ENCODE data around the gene PCDHB9.
"Not testable (repeated sequence)": the region's sequence is repeated elsewhere in the genome, so short reads cannot be mapped to it uniquely, and the experiment has no call there.

Gene PCDHB9

GRCh38 chr5:141186897-141187512, at the start of gene PCDHB9:
Gene PCDHB9 (plus strand): TSS chr5:141187161. CDS start chr5:141187319, 158 bp downstream.
- peak; percentile 16 for DNase-seq

GRCh38 chr5:141137346-141137745, 49.6 kb upstream of the PCDHB9 start:
- DNase-seq, result not testable (repeated sequence)

DNA sequence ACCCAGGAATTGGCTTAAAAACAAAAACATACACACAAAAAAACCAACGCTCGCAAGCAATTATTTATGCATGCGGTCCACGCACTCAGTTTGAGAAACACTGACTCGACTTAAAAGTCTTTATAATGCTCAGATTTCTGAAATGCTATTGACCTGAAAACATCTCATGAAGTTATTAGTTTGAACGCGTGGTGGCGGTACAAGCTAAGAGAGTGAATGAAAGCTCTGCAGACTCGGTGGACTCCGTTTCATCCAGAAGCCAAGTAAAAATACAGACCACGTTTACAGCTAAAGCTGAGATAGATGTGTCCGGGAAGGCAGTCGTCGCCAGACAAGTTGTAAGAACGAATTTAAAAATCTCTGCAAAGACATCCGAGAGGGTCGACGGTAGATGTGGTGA, 37.1 kb upstream of the PCDHB9 start, which contains the start of gene PCDHB6:
Gene PCDHB6 (plus strand): TSS at position 246 of the 400 bp plus-strand sequence. CDS start 201 bp downstream, outside the sequence.
- peak; percentile 1 for DNase-seq

- DNase-seq, result no peak
Measured at GRCh38 chr5:141150224-141150992, 36.6 kb upstream of the PCDHB9 start.

- DNase-seq, result no peak
Measured at GRCh38 chr5:141150993-141151325, 36.0 kb upstream of the PCDHB9 start.

- not testable (repeated sequence) for DNase-seq
Measured at GRCh38 chr5:141151632-141152031, 35.3 kb upstream of the PCDHB9 start.

DNA sequence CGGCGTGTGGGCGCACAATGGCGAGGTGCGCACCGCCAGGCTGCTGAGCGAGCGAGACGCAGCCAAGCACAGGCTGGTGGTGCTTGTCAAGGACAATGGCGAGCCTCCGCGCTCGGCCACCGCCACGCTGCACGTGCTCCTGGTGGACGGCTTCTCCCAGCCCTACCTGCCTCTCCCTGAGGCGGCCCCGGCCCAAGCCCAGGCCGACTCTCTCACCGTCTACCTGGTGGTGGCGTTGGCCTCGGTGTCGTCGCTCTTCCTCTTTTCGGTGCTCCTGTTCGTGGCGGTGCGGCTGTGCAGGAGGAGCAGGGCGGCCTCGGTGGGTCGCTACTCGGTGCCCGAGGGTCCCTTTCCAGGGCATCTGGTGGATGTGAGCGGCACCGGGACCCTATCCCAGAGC, 34.9 kb upstream of the PCDHB9 start:
- not testable (repeated sequence) for DNase-seq

GRCh38 chr5:141155540-141156374, 31.2 kb upstream of the PCDHB9 start:
- DNase-seq, result no peak

DNA sequence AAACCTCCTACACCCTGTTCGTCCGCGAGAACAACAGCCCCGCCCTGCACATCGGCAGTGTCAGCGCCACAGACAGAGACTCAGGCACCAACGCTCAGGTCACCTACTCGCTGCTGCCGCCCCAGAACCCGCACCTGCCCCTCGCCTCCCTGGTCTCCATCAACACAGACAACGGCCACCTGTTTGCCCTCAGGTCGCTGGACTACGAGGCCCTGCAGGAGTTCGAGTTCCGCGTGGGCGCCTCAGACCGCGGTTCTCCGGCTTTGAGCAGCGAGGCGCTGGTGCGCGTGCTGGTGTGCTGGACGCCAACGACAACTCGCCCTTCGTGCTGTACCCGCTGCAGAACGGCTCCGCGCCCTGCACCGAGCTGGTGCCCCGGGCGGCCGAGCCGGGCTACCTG, 29.6 kb upstream of the PCDHB9 start:
- not testable (repeated sequence) for DNase-seq

DNA sequence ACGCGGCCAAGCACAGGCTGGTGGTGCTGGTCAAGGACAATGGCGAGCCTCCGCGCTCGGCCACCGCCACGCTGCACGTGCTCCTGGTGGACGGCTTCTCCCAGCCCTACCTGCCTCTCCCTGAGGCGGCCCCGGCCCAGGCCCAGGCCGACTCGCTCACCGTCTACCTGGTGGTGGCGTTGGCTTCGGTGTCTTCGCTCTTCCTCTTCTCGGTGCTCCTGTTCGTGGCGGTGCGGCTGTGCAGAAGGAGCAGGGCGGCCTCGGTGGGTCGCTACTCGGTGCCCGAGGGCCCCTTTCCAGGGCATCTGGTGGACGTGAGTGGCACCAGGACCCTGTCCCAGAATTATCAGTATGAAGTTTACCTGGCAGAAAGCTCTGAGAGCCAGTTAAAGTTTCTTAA, 29.1 kb upstream of the PCDHB9 start:
- DNase-seq, result not testable (repeated sequence)

- DNase-seq, result peak; percentile 19
Measured at GRCh38 chr5:141172381-141173204, 14.4 kb upstream of the PCDHB9 start, which contains the start of gene PCDHB7. Gene PCDHB7 (plus strand): TSS chr5:141172644. CDS start chr5:141172836, 192 bp downstream.

DNA sequence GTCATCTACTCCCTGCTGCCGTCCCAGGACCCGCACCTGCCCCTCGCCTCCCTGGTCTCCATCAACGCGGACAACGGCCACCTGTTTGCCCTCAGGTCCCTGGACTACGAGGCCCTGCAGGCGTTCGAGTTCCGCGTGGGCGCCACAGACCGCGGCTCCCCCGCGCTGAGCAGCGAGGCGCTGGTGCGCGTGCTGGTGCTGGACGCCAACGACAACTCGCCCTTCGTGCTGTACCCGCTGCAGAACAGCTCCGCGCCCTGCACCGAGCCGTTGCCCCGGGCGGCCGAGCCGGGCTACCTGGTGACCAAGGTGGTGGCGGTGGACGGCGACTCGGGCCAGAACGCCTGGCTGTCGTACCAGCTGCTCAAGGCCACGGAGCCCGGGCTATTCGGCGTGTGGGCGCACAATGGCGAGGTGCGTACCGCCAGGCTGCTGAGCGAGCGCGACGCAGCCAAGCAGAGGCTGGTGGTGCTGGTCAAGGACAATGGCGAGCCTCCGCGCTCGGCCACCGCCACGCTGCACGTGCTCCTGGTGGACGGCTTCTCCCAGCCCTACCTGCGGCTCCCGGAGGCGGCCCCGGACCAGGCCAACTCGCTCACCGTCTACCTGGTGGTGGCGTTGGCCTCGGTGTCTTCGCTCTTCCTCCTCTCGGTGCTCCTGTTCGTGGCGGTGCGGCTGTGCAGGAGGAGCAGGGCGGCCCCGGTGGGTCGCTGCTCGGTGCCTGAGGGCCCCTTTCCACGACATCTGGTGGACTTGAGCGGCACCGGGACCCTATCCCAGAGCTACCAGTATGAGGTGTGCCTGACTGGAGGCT, 12.5 kb upstream of the PCDHB9 start:
- not testable (repeated sequence) for DNase-seq

GRCh38 chr5:141175933-141176332, 11.0 kb upstream of the PCDHB9 start:
- DNase-seq, result no peak

- DNase-seq, result not testable (repeated sequence)
Measured at GRCh38 chr5:141177577-141178191, 9.3 kb upstream of the PCDHB9 start, which contains the start of gene PCDHB8. Gene PCDHB8 (plus strand): TSS chr5:141177790. CDS start chr5:141178035, 245 bp downstream.

GRCh38 chr5:141179371-141179770, 7.6 kb upstream of the PCDHB9 start:
- not testable (repeated sequence) for DNase-seq

DNA sequence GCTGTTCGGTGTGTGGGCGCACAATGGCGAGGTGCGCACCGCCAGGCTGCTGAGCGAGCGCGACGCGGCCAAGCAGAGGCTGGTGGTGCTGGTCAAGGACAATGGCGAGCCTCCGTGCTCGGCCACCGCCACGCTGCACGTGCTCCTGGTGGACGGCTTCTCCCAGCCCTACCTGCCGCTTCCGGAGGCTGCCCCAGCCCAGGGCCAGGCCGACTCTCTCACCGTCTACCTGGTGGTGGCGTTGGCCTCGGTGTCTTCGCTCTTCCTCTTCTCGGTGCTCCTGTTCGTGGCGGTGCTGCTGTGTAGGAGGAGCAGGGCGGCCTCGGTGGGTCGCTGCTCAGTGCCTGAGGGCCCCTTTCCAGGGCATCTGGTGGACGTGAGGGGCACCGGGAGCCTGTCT, 7.1 kb upstream of the PCDHB9 start:
- DNase-seq, result not testable (repeated sequence)

DNA sequence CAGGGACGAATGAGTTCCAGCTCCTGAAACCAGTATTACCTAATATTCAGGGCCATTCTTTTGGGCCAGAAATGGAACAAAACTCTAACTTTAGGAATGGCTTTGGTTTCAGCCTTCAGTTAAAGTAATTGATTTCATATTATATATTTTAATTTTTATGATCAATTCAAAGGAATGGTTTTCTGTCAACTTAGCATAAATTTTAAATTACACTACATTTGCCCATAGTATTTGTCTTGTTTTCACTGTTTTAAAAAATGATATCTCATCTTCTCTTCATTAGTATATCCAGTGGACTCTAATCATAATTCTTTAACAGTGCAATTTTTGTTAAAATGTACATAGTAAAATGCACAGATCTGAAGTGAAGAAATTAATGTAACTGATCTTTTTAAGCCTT, 6.6 kb upstream of the PCDHB9 start:
- no peak for DNase-seq

GRCh38 chr5:141182248-141182647, 4.7 kb upstream of the PCDHB9 start, which contains the start of gene PCDHB16:
Gene PCDHB16 (plus strand): TSS chr5:141182387. CDS start chr5:141182560, 173 bp downstream.
- no peak for DNase-seq

- not testable (repeated sequence) for DNase-seq
Measured at GRCh38 chr5:141184117-141184855, 2.7 kb upstream of the PCDHB9 start.

DNA sequence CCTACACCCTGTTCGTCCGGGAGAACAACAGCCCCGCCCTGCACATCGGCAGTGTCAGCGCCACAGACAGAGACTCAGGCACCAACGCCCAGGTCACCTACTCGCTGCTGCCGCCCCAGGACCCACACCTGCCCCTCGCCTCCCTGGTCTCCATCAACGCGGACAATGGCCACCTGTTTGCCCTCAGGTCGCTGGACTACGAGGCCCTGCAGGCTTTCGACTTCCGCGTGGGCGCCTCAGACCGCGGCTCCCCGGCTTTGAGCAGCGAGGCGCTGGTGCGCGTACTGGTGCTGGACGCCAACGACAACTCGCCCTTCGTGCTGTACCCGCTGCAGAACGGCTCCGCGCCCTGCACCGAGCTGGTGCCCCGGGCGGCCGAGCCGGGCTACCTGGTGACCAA, 1.7 kb downstream of the PCDHB9 start:
- not testable (repeated sequence) for DNase-seq
